Middle frontal gyrus (tissue), 1 donor: ENCODE measurements around the gene SCAMP1.
A peak's percentile ranks its signal among the peaks of the same experiment; 100 is the strongest.
"Not testable (repeated sequence)": the region's sequence is repeated elsewhere in the genome, so short reads cannot be mapped to it uniquely, and the experiment has no call there.

Experiments
- DNase-seq: peaks from one replicate; pipeline ENCODE4 v3.0.0-alpha.2; 2015; ENCODE audit warnings: low spot score; ENCODE audit errors: extremely low spot score

The SCAMP1 gene

GRCh38 chr5:78359831-78360673, at the start of gene SCAMP1:
TSS of gene SCAMP1 (plus strand) at chr5:78360617. CDS start at chr5:78360672, 55 bp downstream.
- DNase-seq: peak; percentile 91

- no peak for DNase-seq
Observed at GRCh38 chr5:78317515-78317914, 42.9 kb upstream of the SCAMP1 start.

- DNase-seq: no peak
Observed at GRCh38 chr5:78318337-78318736, 42.1 kb upstream of the SCAMP1 start.

GRCh38 chr5:78320401-78320800, 40.0 kb upstream of the SCAMP1 start:
- DNase-seq: no peak

GRCh38 chr5:78323241-78323640, 37.2 kb upstream of the SCAMP1 start:
- no peak for DNase-seq

- DNase-seq: no peak
Observed at GRCh38 chr5:78326930-78327329, 33.5 kb upstream of the SCAMP1 start.

GRCh38 chr5:78327761-78328510, 32.5 kb upstream of the SCAMP1 start:
- no peak for DNase-seq

GRCh38 chr5:78328585-78329173, 31.7 kb upstream of the SCAMP1 start:
- no peak for DNase-seq

GRCh38 chr5:78331523-78332080, 28.8 kb upstream of the SCAMP1 start:
- DNase-seq: no peak

GRCh38 chr5:78334811-78335210, 25.6 kb upstream of the SCAMP1 start:
- DNase-seq: no peak

GRCh38 chr5:78335976-78336375, 24.4 kb upstream of the SCAMP1 start:
- no peak for DNase-seq

- DNase-seq: no peak
Observed at GRCh38 chr5:78336698-78337097, 23.7 kb upstream of the SCAMP1 start.

GRCh38 chr5:78339617-78340436, 20.6 kb upstream of the SCAMP1 start:
- DNase-seq: no peak

GRCh38 chr5:78341440-78341839, 19.0 kb upstream of the SCAMP1 start:
- no peak for DNase-seq

- no peak for DNase-seq
Observed at GRCh38 chr5:78345485-78345884, 14.9 kb upstream of the SCAMP1 start.

- DNase-seq: no peak
Observed at GRCh38 chr5:78353520-78353919, 6.9 kb upstream of the SCAMP1 start.

- DNase-seq: no peak
Observed at GRCh38 chr5:78354066-78354670, 6.2 kb upstream of the SCAMP1 start.

- DNase-seq: no peak
Observed at GRCh38 chr5:78355561-78355960, 4.9 kb upstream of the SCAMP1 start.

- DNase-seq: not testable (repeated sequence)
Observed at GRCh38 chr5:78359455-78359830, 974 bp upstream of the SCAMP1 start.

GRCh38 chr5:78360674-78360923, 182 bp downstream of the SCAMP1 start:
- no peak for DNase-seq
